ENCODE measurements around the gene CDK13.

- no peak for TF ChIP-seq POLR2A (IDR thresholded peaks at IDR 0.05)
- TF ChIP-seq POLR2AphosphoS5 (IDR thresholded peaks at IDR 0.05) = no peak
Measured at GRCh38 chr7:39910108-39910869, 39.8 kb upstream of the CDK13 start.
